HCT116 (cell line): ENCODE measurements around the gene TMEM132D.

ENCODE experiments used
- ATF3 ChIP-seq: IDR thresholded peaks from 2 replicates; pipeline ENCODE4 v1.6.1; 2012
- CTCF ChIP-seq, 3 experiments: fragments of 200-600 bp in 1 of 3; sonication (generic) in 1 of 3; IDR thresholded peaks in 2 of 3; conservative IDR thresholded peaks in 1 of 3; 2 replicates each; pipeline ENCODE4 v1.5.1; 2012 to 2017; ENCODE audit warnings: low read depth in 2 of 3, low read length in 2 of 3, antibody characterized with exemption in 1 of 3, borderline replicate concordance in 1 of 3, control low read depth in 1 of 3, mild to moderate bottlenecking in 1 of 3, mixed read lengths in 1 of 3, mixed run types in 1 of 3, moderate library complexity in 1 of 3; ENCODE audit not compliant: insufficient read depth in 1 of 3
- EZH2 ChIP-seq: fragments of 200-600 bp; sonication (generic); IDR thresholded peaks from 2 replicates; pipeline ENCODE4 v1.6.1; 2017; ENCODE audit warnings: antibody characterized with exemption, mixed run types
- EZH2phosphoT487 ChIP-seq: fragments of 200-600 bp; IDR thresholded peaks from 2 replicates; pipeline ENCODE4 v1.6.1; 2018; ENCODE audit warnings: antibody characterized with exemption, borderline replicate concordance
- POLR2A ChIP-seq: IDR thresholded peaks from 2 replicates; pipeline ENCODE4 v1.7.0; 2011; ENCODE audit warnings: borderline replicate concordance; ENCODE audit not compliant: insufficient read depth, insufficient read length; ENCODE audit errors: extremely low read depth
- RAD21 ChIP-seq: IDR thresholded peaks from 2 replicates; pipeline ENCODE4 v1.6.1; 2012; ENCODE audit warnings: low read depth, mild to moderate bottlenecking
- SP1 ChIP-seq: IDR thresholded peaks from 2 replicates; pipeline ENCODE4 v1.6.1; 2012; ENCODE audit warnings: low read depth
- TCF7L2 ChIP-seq: IDR thresholded peaks from 2 replicates; pipeline ENCODE4 v1.7.0; 2011; ENCODE audit warnings: borderline replicate concordance, inconsistent platforms; ENCODE audit not compliant: insufficient read depth, insufficient read length; ENCODE audit errors: extremely low read depth
- ZBTB33 ChIP-seq: IDR thresholded peaks from 2 replicates; pipeline ENCODE4 v1.6.1; 2011; ENCODE audit warnings: mild to moderate bottlenecking, low read length, moderate library complexity; ENCODE audit not compliant: insufficient replicate concordance; ENCODE audit errors: extremely low read depth
- ZFX ChIP-seq: fragments of 450-650 bp; IDR thresholded peaks from 2 replicates; pipeline ENCODE4 v1.6.1; 2017

- TF ChIP-seq ZBTB33 (no peak), POLR2A (no peak), CTCF (IDR thresholded peaks at IDR 0.05 in 2 of 3, conservative IDR thresholded peaks at IDR 0.05 in 1 of 3; ENCODE audit: borderline replicate concordance in 1 of 3, insufficient read depth in 1 of 3, low read depth in 2 of 3, low read length in 2 of 3) (no peak), EZH2phosphoT487 (no peak), EZH2 (no peak), TCF7L2 (no peak), SP1 (no peak), ATF3 (no peak), RAD21 (no peak), ZFX (no peak)
Measured at GRCh38 chr12:129532707-129533499, 370.9 kb downstream of the TMEM132D start.
